HFF-Myc (cell line): ENCODE data around the gene MED27.

Experiments
- DNase-seq: peaks from one replicate; pipeline ENCODE4 v3.0.0-alpha.2; 2011; ENCODE audit warnings: low read depth; ENCODE audit errors: extremely low read depth
- H3K4me3 ChIP-seq: replicated peaks from 2 replicates; pipeline ENCODE4 v1.5.1; 2011; ENCODE audit warnings: low read depth, mild to moderate bottlenecking, control low read depth, low read length
- TF ChIP-seq, protein P1 (sequence below): IDR thresholded peaks from 2 replicates; pipeline ENCODE4 v1.5.1; 2012; ENCODE audit warnings: mild to moderate bottlenecking, low read depth, low read length, control low read depth; ENCODE audit errors: missing control alignments

MED27 gene

GRCh38 chr9:131982671-131983239 lies 96.9 kb downstream of the MED27 start:
- no peak overlapping the region for H3K4me3 ChIP-seq
- no peak for DNase-seq
- TF ChIP-seq, protein P1, sequence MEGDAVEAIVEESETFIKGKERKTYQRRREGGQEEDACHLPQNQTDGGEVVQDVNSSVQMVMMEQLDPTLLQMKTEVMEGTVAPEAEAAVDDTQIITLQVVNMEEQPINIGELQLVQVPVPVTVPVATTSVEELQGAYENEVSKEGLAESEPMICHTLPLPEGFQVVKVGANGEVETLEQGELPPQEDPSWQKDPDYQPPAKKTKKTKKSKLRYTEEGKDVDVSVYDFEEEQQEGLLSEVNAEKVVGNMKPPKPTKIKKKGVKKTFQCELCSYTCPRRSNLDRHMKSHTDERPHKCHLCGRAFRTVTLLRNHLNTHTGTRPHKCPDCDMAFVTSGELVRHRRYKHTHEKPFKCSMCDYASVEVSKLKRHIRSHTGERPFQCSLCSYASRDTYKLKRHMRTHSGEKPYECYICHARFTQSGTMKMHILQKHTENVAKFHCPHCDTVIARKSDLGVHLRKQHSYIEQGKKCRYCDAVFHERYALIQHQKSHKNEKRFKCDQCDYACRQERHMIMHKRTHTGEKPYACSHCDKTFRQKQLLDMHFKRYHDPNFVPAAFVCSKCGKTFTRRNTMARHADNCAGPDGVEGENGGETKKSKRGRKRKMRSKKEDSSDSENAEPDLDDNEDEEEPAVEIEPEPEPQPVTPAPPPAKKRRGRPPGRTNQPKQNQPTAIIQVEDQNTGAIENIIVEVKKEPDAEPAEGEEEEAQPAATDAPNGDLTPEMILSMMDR: no peak

- H3K4me3 ChIP-seq: no peak overlapping the region
- no peak for DNase-seq
- TF ChIP-seq, protein P1: no peak
These were observed 97.6 kb downstream of the MED27 start for GRCh38 chr9:131982102-131982501.

DNA sequence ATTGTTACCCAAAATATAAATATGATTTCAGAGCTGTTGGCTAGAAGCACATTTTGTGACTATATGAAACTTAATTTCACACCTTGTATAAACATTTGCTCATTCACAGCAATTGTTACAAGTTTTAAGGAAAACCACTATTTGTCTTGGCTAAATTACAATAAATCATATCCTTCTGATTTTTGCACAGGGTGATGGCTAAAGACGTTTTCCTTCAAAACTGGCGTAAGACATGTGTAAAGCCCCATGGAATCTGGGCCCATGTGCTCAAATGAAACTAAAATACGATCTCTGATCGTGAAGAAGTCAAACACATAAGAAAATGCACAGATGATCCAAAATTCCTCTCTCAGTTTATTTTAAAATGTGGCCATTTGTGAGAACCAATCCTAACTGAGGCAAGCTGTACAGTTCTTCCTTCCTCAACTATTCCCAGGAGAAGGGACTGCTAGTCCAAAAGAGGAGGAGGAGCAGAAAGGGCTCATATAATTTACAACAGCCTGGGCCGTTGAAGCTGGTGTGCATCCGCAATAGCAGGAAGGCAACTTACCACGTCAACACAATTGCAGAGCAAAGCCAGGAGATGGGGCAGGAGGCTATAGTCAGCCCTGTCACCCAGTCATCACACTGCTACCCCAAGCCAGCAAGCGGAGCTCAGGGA lies 98.4 kb downstream of the MED27 start:
- DNase-seq: no peak
- H3K4me3 ChIP-seq: no peak overlapping the region
- TF ChIP-seq, protein P1: no peak

DNA sequence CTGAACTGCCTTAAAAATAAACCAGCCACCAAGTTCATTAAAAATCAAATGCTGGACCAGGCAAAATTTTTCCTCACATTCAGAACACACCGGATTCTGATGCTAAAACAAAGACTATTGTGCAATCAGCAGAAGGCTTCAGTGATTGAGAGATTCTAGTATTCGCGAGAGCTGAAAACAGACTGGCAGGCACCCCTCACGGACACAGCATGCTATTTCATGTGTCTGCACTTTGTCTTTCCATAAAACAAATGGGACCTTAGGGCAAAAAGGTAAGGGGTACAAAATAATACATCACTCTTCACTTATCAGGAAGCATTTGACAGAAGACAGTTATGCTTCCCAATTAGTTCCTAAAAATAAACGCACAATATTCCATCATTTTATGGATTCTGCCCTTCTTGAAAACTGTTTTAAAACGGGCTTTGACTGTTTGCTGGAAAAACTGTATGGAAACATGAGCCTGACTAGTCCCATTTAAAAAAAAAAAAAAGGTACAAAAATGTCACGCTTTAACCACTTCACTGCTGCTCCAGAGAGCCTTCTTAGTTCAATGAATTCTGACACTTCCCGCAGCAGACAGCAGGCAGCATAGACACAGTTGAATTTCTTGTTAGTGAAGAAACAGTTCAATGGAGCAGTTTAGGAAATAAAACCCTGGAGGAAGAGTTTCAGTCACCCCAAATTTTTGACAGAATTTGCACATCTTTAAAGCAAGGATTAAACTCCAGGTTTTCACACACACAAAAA lies 99.2 kb downstream of the MED27 start:
- TF ChIP-seq, protein P1: no peak
- DNase-seq: no peak
- no peak overlapping the region for H3K4me3 ChIP-seq

GRCh38 chr9:131977109-131977838 lies 102.4 kb downstream of the MED27 start:
- no peak overlapping the region for H3K4me3 ChIP-seq
- DNase-seq: no peak
- TF ChIP-seq, protein P1: no peak

GRCh38 chr9:131976157-131977108 lies 103.2 kb downstream of the MED27 start:
- H3K4me3 ChIP-seq: no peak overlapping the region
- DNase-seq: no peak
- TF ChIP-seq, protein P1: no peak
